K562 (cell line): Measurements from ENCODE around the gene ATP5F1A. TPM values are rescaled to one million over a fixed set of nuclear protein-coding genes. Genes with fewer than 3 reads are reported as not detected.

Experiments used
- ATAC-seq: fragments of 200-7000 bp; cut with Tn5 transposase; 3 replicates; pipeline ENCODE4 v1.9.1; 2020; ENCODE audit warnings: moderate library complexity
- BruUV-seq: library from RNA; stranded (reverse); fragments of 400-500 nt; replicated peaks from 2 replicates; lab custom pipeline; 2021; lab: Mats Ljungman, UMichigan
- CTCF ChIA-PET: fragments of 300-600 bp; formaldehyde crosslinking; extraction: SDS; loops from one replicate; lab custom pipeline; 2021; ENCODE audit warnings: low intra/inter-chr PET ratio; lab: Yijun Ruan, JAX
- POLR2A ChIA-PET: fragments of 300-600, 350-650 bp; sonication (Branson Sonifier 250); formaldehyde crosslinking; extraction: SDS; loops from one replicate; lab custom pipeline; 2021; ENCODE audit warnings: antibody characterized with exemption, inconsistent platforms; lab: Yijun Ruan, JAX
- DNase-seq, 4 experiments: peaks; one replicate each; pipeline versions ENCODE4 v3.0.0 to v3.0.0-alpha.2; 2011 to 2018; ENCODE audit warnings: low spot score in 3 of 4, mixed read lengths in 3 of 4; ENCODE audit errors: extremely low read depth in 1 of 4
- FAIRE-seq: peaks from 2 replicates; lab custom pipeline; 2011; peaks lifted over from hg19 to GRCh38; lab: Jason Lieb, UNC
- H2AFZ ChIP-seq: 2 replicates; pipeline ENCODE4 v1.6.0; 2011; ENCODE audit warnings: low read depth, low read length, control low read depth, inconsistent platforms
- H3K27ac ChIP-seq: fragments of 200-600 bp; 3 replicates; pipeline ENCODE4 v1.8.0; 2011; ENCODE audit warnings: low read depth, mild to moderate bottlenecking, control low read depth, inconsistent platforms, low read length, moderate library complexity, mixed read lengths; ENCODE audit errors: extremely low read depth
- H3K27me3 ChIP-seq, 2 experiments: fragments of 300-600 bp in 1 of 2; 2 replicates in 1 of 2; 3 replicates in 1 of 2; pipeline versions ENCODE4 v1.6.0 to v1.8.0; 2011; ENCODE audit warnings: inconsistent platforms in 2 of 2, low read length in 2 of 2, mild to moderate bottlenecking in 1 of 2, mixed read lengths in 1 of 2, moderate library complexity in 1 of 2; ENCODE audit not compliant: control insufficient read depth in 2 of 2, insufficient read depth in 2 of 2
- H3K36me3 ChIP-seq: fragments of 300-600 bp; 3 replicates; pipeline ENCODE4 v1.8.0; 2011; ENCODE audit warnings: mild to moderate bottlenecking, low read length, inconsistent platforms; ENCODE audit not compliant: control insufficient read depth, insufficient read depth
- H3K4me1 ChIP-seq, 2 experiments: fragments of 200-600 bp in 1 of 2; replicated peaks in 1 of 2; 2 replicates in 1 of 2; 3 replicates in 1 of 2; pipeline versions ENCODE4 v1.5.1 to v1.8.0; 2011; ENCODE audit warnings: inconsistent platforms in 2 of 2, low read length in 2 of 2, mild to moderate bottlenecking in 1 of 2, mixed read lengths in 1 of 2, moderate library complexity in 1 of 2; ENCODE audit not compliant: control insufficient read depth in 2 of 2, insufficient read depth in 2 of 2
- H3K4me2 ChIP-seq: 2 replicates; pipeline ENCODE4 v1.6.1; 2011; ENCODE audit warnings: low read length, control low read depth, inconsistent platforms, mixed read lengths; ENCODE audit not compliant: insufficient read depth
- H3K4me3 ChIP-seq: fragments of 200-600 bp; sonication (generic), shearing (Covaris generic); 2 replicates; pipeline ENCODE4 v1.5.1; 2016; ENCODE audit warnings: control low read depth, inconsistent platforms
- H3K79me2 ChIP-seq: fragments of 200-600 bp; 3 replicates; pipeline ENCODE4 v1.8.0; 2011; ENCODE audit warnings: low read length, inconsistent platforms; ENCODE audit not compliant: control insufficient read depth, insufficient read depth
- H3K9ac ChIP-seq, 2 experiments: 2 replicates each; pipeline versions ENCODE4 v1.6.0 to v1.6.1; 2011; ENCODE audit warnings: low read depth in 2 of 2, low read length in 2 of 2, control low read depth in 1 of 2, inconsistent platforms in 1 of 2, mild to moderate bottlenecking in 1 of 2, mixed read lengths in 1 of 2; ENCODE audit not compliant: insufficient read depth in 1 of 2
- H3K9me1 ChIP-seq: one replicate; pipeline ENCODE4 v1.6.0; 2011; ENCODE audit warnings: inconsistent platforms, mild to moderate bottlenecking, low read length, moderate library complexity; ENCODE audit not compliant: control insufficient read depth, insufficient read depth
- H3K9me3 ChIP-seq: replicated peaks from 2 replicates; pipeline ENCODE4 v1.5.1; 2011; ENCODE audit warnings: low read depth, low read length, inconsistent platforms; ENCODE audit not compliant: control insufficient read depth, insufficient read depth
- H4K20me1 ChIP-seq: replicated peaks from 2 replicates; pipeline ENCODE4 v1.6.1; 2011; ENCODE audit warnings: low read length, inconsistent platforms, mixed read lengths; ENCODE audit not compliant: control insufficient read depth, insufficient read depth
- EGR1 ChIP-seq: fragments of 450-650 bp; conservative IDR thresholded peaks from 2 replicates; pipeline ENCODE4 v1.6.1; 2017; ENCODE audit warnings: mild to moderate bottlenecking
- EP400 ChIP-seq: fragments of 450-650 bp; IDR thresholded peaks from 2 replicates; pipeline ENCODE4 v1.6.1; 2017; ENCODE audit warnings: antibody characterized with exemption, mild to moderate bottlenecking, moderate library complexity
- FOXK2 ChIP-seq, 2 experiments: fragments of 450-650 bp; IDR thresholded peaks in 1 of 2; conservative IDR thresholded peaks in 1 of 2; 2 replicates each; pipeline ENCODE4 v1.6.1; 2016; ENCODE audit warnings: low read depth in 2 of 2, mild to moderate bottlenecking in 1 of 2
- GABPB1 ChIP-seq: sonication (generic); formaldehyde crosslinking; IDR thresholded peaks from 2 replicates; pipeline ENCODE4 v1.8.0; 2022; ENCODE audit warnings: mild to moderate bottlenecking, missing genetic modification reagents
- MED1 ChIP-seq: sonication (generic); formaldehyde crosslinking; IDR thresholded peaks from 2 replicates; pipeline ENCODE4 v1.8.1; 2023; ENCODE audit warnings: missing genetic modification reagents, borderline replicate concordance
- NKRF ChIP-seq: fragments of 450-650 bp; IDR thresholded peaks from 2 replicates; pipeline ENCODE4 v1.6.1; 2016; ENCODE audit warnings: borderline replicate concordance
- POU5F1 ChIP-seq: fragments of 150-350 bp; IDR thresholded peaks from 2 replicates; pipeline ENCODE4 v1.6.1; 2014; ENCODE audit warnings: borderline replicate concordance, low read length, low read depth, mild to moderate bottlenecking; ENCODE audit not compliant: partially characterized antibody
- SREBF1 ChIP-seq: fragments of 150-350 bp; IDR thresholded peaks from 2 replicates; pipeline ENCODE4 v1.6.1; 2014; ENCODE audit warnings: antibody characterized with exemption, low read depth, low read length, borderline replicate concordance
- YY1 ChIP-seq, 3 experiments: IDR thresholded peaks; 2 replicates each; pipeline ENCODE4 v1.6.1; 2011; ENCODE audit warnings: low read length in 2 of 3, mild to moderate bottlenecking in 2 of 3, moderate library complexity in 2 of 3, borderline replicate concordance in 1 of 3, control low read depth in 1 of 3, low read depth in 1 of 3; ENCODE audit not compliant: insufficient read depth in 3 of 3, insufficient replicate concordance in 2 of 3, control insufficient read depth in 1 of 3, insufficient read length in 1 of 3; ENCODE audit errors: extremely low read depth in 1 of 3
- ZNF511 ChIP-seq: sonication (generic); formaldehyde crosslinking; IDR thresholded peaks from 2 replicates; pipeline ENCODE4 v1.8.0; 2022; ENCODE audit warnings: mild to moderate bottlenecking, missing genetic modification reagents
- ZNF518B ChIP-seq: fragments of 250-450 bp; sonication (Bioruptor Pico); IDR thresholded peaks from 2 replicates; pipeline ENCODE4 v1.5.0; 2021; ENCODE audit warnings: mild to moderate bottlenecking, moderate library complexity
- WGBS: fragments of 100-300 bp; shearing (Covaris generic); methylation state at CpG from one replicate; pipeline ENCODE4 v1.1.6; 2016; ENCODE audit warnings: low coverage, mixed read lengths; ENCODE audit not compliant: insufficient coverage; ENCODE audit errors: missing lambda C conversion rate; 5-methylcytosine and 5-hydroxymethylcytosine counted together
- in situ Hi-C: fragments of 300-500 bp; cut with MboI; formaldehyde crosslinking; loops from 4 replicates; pipeline ENCODE4 v1.15.0; 2018; ENCODE audit warnings: inconsistent platforms, mixed read lengths
- intact Hi-C: fragments of 100-400 bp; cut with micrococcal nuclease; formaldehyde crosslinking; loops from 2 replicates; pipeline ENCODE4 v1.14.2; 2022
- polyA plus RNA-seq, 8 experiments: library from polyadenylated mRNA; depleted of rRNA in 4 of 8; stranded (reverse) in 5 of 8; unstranded in 3 of 8; fragments of >200 nt; fragmentation: Nextera tagmentation in 2 of 8; fragmentation: Illumina TruSeq in 1 of 8; extraction: Ambion mirVana in 2 of 8; extraction: Trizol in 1 of 8; gene quantifications; 2 replicates each; pipeline versions ENCODE4 v1.2.1 to v1.2.3, GENCODE V29; 2011 to 2014; ENCODE audit warnings: inconsistent platforms in 1 of 8, missing spikeins in 1 of 8
- total RNA-seq, 7 experiments: library from RNA; depleted of rRNA in 6 of 7; stranded (reverse); fragments of >200 nt in 6 of 7; fragmentation: Illumina TruSeq in 2 of 7; extraction: Trizol in 2 of 7; gene quantifications; 2 replicates each; pipeline versions ENCODE4 v1.2.1 to v1.2.3, GENCODE V29; 2011 to 2021; ENCODE audit warnings: low replicate concordance in 1 of 7

The ATP5F1A gene
- total and polyA plus RNA-seq, 9 of the 15 experiments (the other 6 are each of a cell fraction or from before 2014, with no cell fraction given) = 377 to 762 (median 490) TPM

GRCh38 chr18:46096651-46097300, 1.3 kb downstream of the ATP5F1A start:
- H2AFZ ChIP-seq = no peak overlapping the region

More at GRCh38 chr18:46096651-46097300, 1.3 kb downstream of the ATP5F1A start:
- peaks cover 41% of the 10 kb centered on the region for H3K36me3 ChIP-seq
- CTCF ChIA-PET = no interaction called here
- peaks cover 65% of the 10 kb centered on the region for H3K79me2 ChIP-seq
- BruUV-seq = TSS peak; percentile 57
- peak; percentile 33 for ATAC-seq
- peak overlapping the region; percentile 87 to 99 for H3K9ac ChIP-seq
- intact Hi-C loops (no loop called here), in situ Hi-C loops (no loop called here)
- POLR2A ChIA-PET = interaction anchor here (1.3 kb wide), 1 partner anchor 23 kb away, joined by 3 read pairs; no protein-coding TSS in a partner anchor
- WGBS = 0% methylated on average over 18 of the region's 22 CpGs
- no peaks in the 10 kb centered on the region for H3K9me1 ChIP-seq
- peaks cover 3 to 6% of the 10 kb centered on the region in 2 experiments; a peak in 2 of 5 replicates for H3K4me1 ChIP-seq
- H3K27ac ChIP-seq = peak overlapping the region; percentile 99
- no peak for TF ChIP-seq EP400
- TF ChIP-seq POU5F1 = no peak
- TF ChIP-seq GABPB1 (CRISPR knock-in tag) = no peak
- no peak for TF ChIP-seq SREBF1
- no peak for TF ChIP-seq ZNF511 (CRISPR knock-in tag)
- peak in 1 of 3 experiments; percentile 6 for TF ChIP-seq YY1 (IDR thresholded peaks at IDR 0.05; ENCODE audit: borderline replicate concordance in 1 of 3, control insufficient read depth in 1 of 3, extremely low read depth in 1 of 3, insufficient read depth in 3 of 3, insufficient read length in 1 of 3, insufficient replicate concordance in 2 of 3, low read depth in 1 of 3, low read length in 2 of 3)
- TF ChIP-seq NKRF = peak; percentile 23; the same call in 1 of the 2 replicates
- TF ChIP-seq FOXK2 (conservative IDR thresholded peaks at IDR 0.05 in 1 of 2, IDR thresholded peaks at IDR 0.05 in 1 of 2; ENCODE audit: low read depth in 2 of 2) = 0 out of 4 replicates have a peak, but pooled peaks have one; percentile 20 to 25
- no peak for TF ChIP-seq ZNF518B (CRISPR knock-in tag)
- TF ChIP-seq EGR1 = 0 out of 2 replicates have a peak, but pooled peaks have one; percentile 19
- no peak for TF ChIP-seq MED1 (CRISPR knock-in tag)
- TF ChIP-seq, all 486 proteins: peak for 4
- Histone ChIP-seq H3K4me2 (peak overlapping the region; percentile 88), H3K4me3 (peak overlapping the region; percentile 94), H3K27me3 (no peaks in the 10 kb centered on the region), H4K20me1 (no peaks in the 10 kb centered on the region), H3K9me3 (no peaks in the 10 kb centered on the region)
- FAIRE-seq (peak; percentile 67), DNase-seq (peak in 1 of 4 experiments; percentile 7)
